Measurements from ENCODE around the gene DOLPP1. TPM values are rescaled to one million over a fixed set of nuclear protein-coding genes. Genes with fewer than 3 reads are reported as not detected.

The DOLPP1 gene
- total RNA-seq, 4 donors from 2014 or later = 9.7 to 23.0 (median 19.3) TPM

DNA sequence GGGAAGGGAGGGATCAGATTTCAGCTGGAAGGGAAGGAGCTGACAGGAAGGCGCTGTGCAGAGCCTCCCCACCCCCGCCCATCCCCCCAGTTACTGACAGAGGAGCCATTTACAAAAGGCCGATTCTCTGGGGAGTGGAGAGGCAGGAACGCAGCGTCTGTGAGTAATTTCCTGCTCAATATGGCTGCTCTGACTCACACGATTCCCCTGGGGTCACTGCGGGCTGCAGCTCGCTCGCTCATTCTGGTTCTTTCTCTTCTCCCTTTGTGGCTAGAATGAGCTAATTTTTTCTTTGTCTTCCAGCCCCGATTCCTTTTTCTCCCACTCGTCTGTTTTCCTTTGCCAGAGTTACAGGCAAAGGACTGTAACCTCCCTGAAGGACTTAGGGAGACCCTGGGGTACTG lies 59.1 kb downstream of the DOLPP1 start:
- WGBS, 2 donors = 0 to 1% methylated on average over 11 of the region's 11 CpGs

More for the DNA sequence above, 59.1 kb downstream of the DOLPP1 start:
- Histone ChIP-seq H3K4me3 (peak overlapping the region; percentile 32 to 63 (median 46)), H3K4me1 (peaks cover 57 to 79% (median 63%) of the 10 kb centered on the region in 3 donors), H3K36me3 (peaks cover 13 to 61% (median 26%) of the 10 kb centered on the region in 3 donors), H3K27ac (peak overlapping the region; percentile 97 to 99 (median 99)), H3K9me3 (no peaks in the 10 kb centered on the region), H3K27me3 (no peaks in the 10 kb centered on the region)
- intact Hi-C loops (cut with DNase I) = loop anchor here (5.0 to 10.0 kb wide), 3 partner anchors 37 to 472 kb away; partner anchors contain the start of gene IER5L
- TF ChIP-seq, protein P1, sequence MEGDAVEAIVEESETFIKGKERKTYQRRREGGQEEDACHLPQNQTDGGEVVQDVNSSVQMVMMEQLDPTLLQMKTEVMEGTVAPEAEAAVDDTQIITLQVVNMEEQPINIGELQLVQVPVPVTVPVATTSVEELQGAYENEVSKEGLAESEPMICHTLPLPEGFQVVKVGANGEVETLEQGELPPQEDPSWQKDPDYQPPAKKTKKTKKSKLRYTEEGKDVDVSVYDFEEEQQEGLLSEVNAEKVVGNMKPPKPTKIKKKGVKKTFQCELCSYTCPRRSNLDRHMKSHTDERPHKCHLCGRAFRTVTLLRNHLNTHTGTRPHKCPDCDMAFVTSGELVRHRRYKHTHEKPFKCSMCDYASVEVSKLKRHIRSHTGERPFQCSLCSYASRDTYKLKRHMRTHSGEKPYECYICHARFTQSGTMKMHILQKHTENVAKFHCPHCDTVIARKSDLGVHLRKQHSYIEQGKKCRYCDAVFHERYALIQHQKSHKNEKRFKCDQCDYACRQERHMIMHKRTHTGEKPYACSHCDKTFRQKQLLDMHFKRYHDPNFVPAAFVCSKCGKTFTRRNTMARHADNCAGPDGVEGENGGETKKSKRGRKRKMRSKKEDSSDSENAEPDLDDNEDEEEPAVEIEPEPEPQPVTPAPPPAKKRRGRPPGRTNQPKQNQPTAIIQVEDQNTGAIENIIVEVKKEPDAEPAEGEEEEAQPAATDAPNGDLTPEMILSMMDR (IDR thresholded peaks at IDR 0.05) = peak in 1 of 6 experiments; percentile 16
- peak in 2 of 4 donors; percentile 14 to 65 for TF ChIP-seq POLR2A (IDR thresholded peaks at IDR 0.05)
- peak; percentile 81 for DNase-seq

Other genes with a start within 250 kb of the DOLPP1 start
- 1 to 10 TPM; 4.0 to 9.4 (median 5.7) TPM for gene KYAT1, start 199.2 kb upstream of the DOLPP1 start, total RNA-seq
- 100 to 1,000 TPM in 3 of 4 donors, 10 to 100 TPM in 1; 70.0 to 153 (median 122) TPM for gene LRRC8A, start 199.0 kb upstream of the DOLPP1 start, total RNA-seq
- 10 to 100 TPM in 3 of 4 donors, 1 to 10 TPM in 1; 3.7 to 34.0 (median 23.0) TPM for gene PHYHD1, start 160.1 kb upstream of the DOLPP1 start, total RNA-seq
- gene DOLK, start 133.5 kb upstream of the DOLPP1 start, total RNA-seq = 10 to 100 TPM; 12.8 to 21.2 (median 16.2) TPM
- 10 to 100 TPM; 61.0 to 78.6 (median 67.1) TPM for gene NUP188, start 133.4 kb upstream of the DOLPP1 start, total RNA-seq
- 100 to 1,000 TPM in 2 of 4 donors, 10 to 100 TPM in 2; 70.3 to 169 (median 113) TPM for gene SH3GLB2, start 52.8 kb upstream of the DOLPP1 start, total RNA-seq
- gene MIGA2, start 44.5 kb upstream of the DOLPP1 start, total RNA-seq = 10 to 100 TPM; 27.5 to 49.3 (median 29.8) TPM
- gene CRAT, start 29.7 kb downstream of the DOLPP1 start, total RNA-seq = 10 to 100 TPM; 25.3 to 61.5 (median 44.9) TPM
- 100 to 1,000 TPM in 1 of 4 donors, 10 to 100 TPM in 3; 59.1 to 110 (median 80.6) TPM for gene PTPA, start 30.3 kb downstream of the DOLPP1 start, total RNA-seq
- 1 to 10 TPM; 6.1 to 8.7 (median 7.2) TPM for gene IER5L, start 97.2 kb downstream of the DOLPP1 start, total RNA-seq

Data from esophagus squamous epithelium (tissue), 5 donors.